MCF 10A (cell line): Measurements from ENCODE around the gene PTPRN2. TPM values are rescaled to one million over a fixed set of nuclear protein-coding genes. Genes with fewer than 3 reads are reported as not detected.
"Not testable (repeated sequence)": the region's sequence is repeated elsewhere in the genome, so short reads cannot be mapped to it uniquely, and the experiment has no call there.

Experiments
- BruUV-seq: library from RNA; stranded (reverse); fragments of 400-500 nt; replicated peaks from 2 replicates; lab custom pipeline; 2021; lab: Mats Ljungman, UMichigan
- CTCF ChIA-PET: fragments of 300-600 bp; sonication (Branson Sonifier 250); formaldehyde crosslinking; extraction: SDS; loops from one replicate; lab custom pipeline; 2021; ENCODE audit warnings: antibody characterized with exemption, inconsistent platforms; lab: Yijun Ruan, JAX
- POLR2A ChIA-PET: fragments of 300-600, 350-650 bp; sonication (Branson Sonifier 250); formaldehyde crosslinking; extraction: SDS; loops from one replicate; lab custom pipeline; 2020; ENCODE audit warnings: antibody characterized with exemption, inconsistent platforms; lab: Yijun Ruan, JAX
- DNase-seq: peaks from one replicate; pipeline ENCODE4 v3.0.0-alpha.2; 2018; ENCODE audit not compliant: unreplicated experiment
- H3K27ac Mint-ChIP-seq: one replicate; pipeline ENCODE4 v1.8.0; 2022; ENCODE audit warnings: mild to moderate bottlenecking, low read depth, mixed read lengths; ENCODE audit not compliant: unreplicated experiment
- H3K27me3 Mint-ChIP-seq: one replicate; pipeline ENCODE4 v1.8.0; 2022; ENCODE audit warnings: mixed read lengths; ENCODE audit not compliant: insufficient read depth, unreplicated experiment
- H3K36me3 Mint-ChIP-seq: one replicate; pipeline ENCODE4 v1.8.0; 2022; ENCODE audit warnings: mild to moderate bottlenecking, moderate library complexity, mixed read lengths; ENCODE audit not compliant: insufficient read depth, unreplicated experiment
- H3K4me1 Mint-ChIP-seq: one replicate; pipeline ENCODE4 v1.8.0; 2022; ENCODE audit warnings: mixed read lengths; ENCODE audit not compliant: insufficient read depth, unreplicated experiment
- H3K4me3 Mint-ChIP-seq: one replicate; pipeline ENCODE4 v1.8.0; 2022; ENCODE audit warnings: mild to moderate bottlenecking, moderate library complexity, mixed read lengths; ENCODE audit not compliant: unreplicated experiment
- H3K9me3 Mint-ChIP-seq: one replicate; pipeline ENCODE4 v1.8.0; 2022; ENCODE audit warnings: mixed read lengths; ENCODE audit not compliant: unreplicated experiment
- intact Hi-C: fragments of 100-400 bp; cut with micrococcal nuclease; formaldehyde crosslinking; loops from 2 replicates; pipeline ENCODE4 v1.14.1; 2022
- total RNA-seq: library from RNA; stranded (reverse); gene quantifications from 2 replicates; pipeline ENCODE4 v1.2.3, GENCODE V29; 2022
- TF ChIP-seq, protein P1 (sequence below): fragments of 200-600 bp; IDR thresholded peaks from one replicate; pipeline ENCODE4 v1.8.0; 2022; ENCODE audit warnings: antibody characterized with exemption, mild to moderate bottlenecking; ENCODE audit not compliant: unreplicated experiment

Gene PTPRN2
- total RNA-seq, 1 experiment from 2014 or later = 4.5 TPM

DNA sequence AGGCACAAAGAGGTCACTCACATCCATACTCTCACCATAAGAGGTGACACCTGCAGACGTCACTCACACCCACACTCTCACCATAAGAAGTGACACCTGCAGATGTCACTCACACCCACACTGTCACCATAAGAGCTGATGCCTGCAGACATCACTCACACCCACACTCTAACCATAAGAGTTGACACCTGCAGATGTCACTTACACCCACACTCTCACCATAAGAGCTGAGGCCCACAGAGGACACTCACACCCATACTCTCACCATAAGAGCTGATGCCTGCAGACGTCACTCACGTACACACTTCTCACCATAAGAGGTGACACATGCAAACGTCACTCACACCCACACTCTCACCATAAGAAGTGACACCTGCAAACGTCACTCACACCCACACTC, 255.1 kb downstream of the PTPRN2 start:
- BruUV-seq, DNase-seq, H3K27me3 Mint-ChIP-seq, H3K36me3 Mint-ChIP-seq, H3K27ac Mint-ChIP-seq, POLR2A ChIA-PET, H3K4me1 Mint-ChIP-seq, intact Hi-C loops, H3K4me3 Mint-ChIP-seq: not testable (repeated sequence)
- CTCF ChIA-PET = interaction anchor here (0.7 kb wide), 1 partner anchor 339 kb away, joined by 3 read pairs; no protein-coding TSS in a partner anchor
- peaks cover 39% of the 10 kb centered on the region for H3K9me3 Mint-ChIP-seq

DNA sequence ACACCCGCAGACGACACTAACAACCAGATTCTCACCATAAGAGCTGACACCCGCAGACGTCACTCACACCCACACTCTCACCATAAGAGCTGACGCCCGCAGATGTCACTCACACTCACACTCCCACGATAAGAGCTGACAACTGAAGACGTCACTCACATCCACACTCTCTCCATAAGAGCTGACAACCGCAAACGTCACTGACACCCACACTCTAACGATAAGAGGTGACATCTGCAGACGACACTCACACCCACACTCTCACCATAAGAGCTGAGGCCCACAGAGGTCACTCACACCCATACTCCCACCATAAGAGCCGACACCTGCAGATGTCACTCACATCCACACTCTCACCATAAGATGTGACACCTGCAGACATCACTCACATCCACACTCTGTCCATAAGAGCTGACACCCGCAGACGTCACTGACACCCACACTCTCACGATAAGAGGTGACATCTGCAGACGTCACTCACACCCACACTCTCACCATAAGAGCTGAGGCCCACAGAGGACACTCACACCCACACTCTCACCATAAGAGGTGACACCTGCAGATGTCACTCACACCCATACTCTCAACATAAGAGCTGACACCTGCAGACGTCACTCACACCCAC, 255.7 kb downstream of the PTPRN2 start:
- H3K27ac Mint-ChIP-seq, DNase-seq, H3K27me3 Mint-ChIP-seq, intact Hi-C loops, H3K4me1 Mint-ChIP-seq, POLR2A ChIA-PET, BruUV-seq, H3K36me3 Mint-ChIP-seq, H3K4me3 Mint-ChIP-seq: not testable (repeated sequence)
- H3K9me3 Mint-ChIP-seq = peaks cover 39% of the 10 kb centered on the region
- CTCF ChIA-PET = interaction anchor here (0.6 to 1.0 kb wide), 5 partner anchors 19 to 895 kb away, joined by 3 to 4 read pairs (median 3); no protein-coding TSS in a partner anchor

DNA sequence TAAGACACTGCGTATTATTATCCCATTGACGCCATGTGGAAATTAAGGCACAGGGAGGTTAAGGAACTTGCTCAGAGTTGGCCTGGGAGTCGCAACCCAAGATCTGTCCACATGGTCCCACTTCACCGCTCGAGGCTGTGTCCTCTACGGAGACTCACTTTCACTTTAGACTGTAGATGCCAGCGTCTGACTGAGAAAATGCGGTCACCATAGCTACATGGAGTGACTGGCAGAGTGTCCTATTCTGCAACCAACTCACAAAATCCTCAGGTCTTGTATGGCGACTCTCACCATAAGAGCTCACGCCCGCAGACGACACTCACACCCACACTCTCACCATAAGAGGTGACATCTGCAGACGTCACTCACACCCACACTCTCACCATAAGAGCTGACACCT, 257.9 kb downstream of the PTPRN2 start:
- ChIA-PET CTCF (no interaction called here), POLR2A (no interaction called here)
- Mint-ChIP-seq H3K27me3 (no peaks in the 10 kb centered on the region), H3K36me3 (peaks cover 7% of the 10 kb centered on the region), H3K27ac (no peak overlapping the region), H3K4me1 (peaks cover 6% of the 10 kb centered on the region), H3K4me3 (no peak overlapping the region), H3K9me3 (peaks cover 39% of the 10 kb centered on the region)
- intact Hi-C loops = no loop called here
- no peak for DNase-seq
- no TSS peak for BruUV-seq
- TF ChIP-seq, protein P1, sequence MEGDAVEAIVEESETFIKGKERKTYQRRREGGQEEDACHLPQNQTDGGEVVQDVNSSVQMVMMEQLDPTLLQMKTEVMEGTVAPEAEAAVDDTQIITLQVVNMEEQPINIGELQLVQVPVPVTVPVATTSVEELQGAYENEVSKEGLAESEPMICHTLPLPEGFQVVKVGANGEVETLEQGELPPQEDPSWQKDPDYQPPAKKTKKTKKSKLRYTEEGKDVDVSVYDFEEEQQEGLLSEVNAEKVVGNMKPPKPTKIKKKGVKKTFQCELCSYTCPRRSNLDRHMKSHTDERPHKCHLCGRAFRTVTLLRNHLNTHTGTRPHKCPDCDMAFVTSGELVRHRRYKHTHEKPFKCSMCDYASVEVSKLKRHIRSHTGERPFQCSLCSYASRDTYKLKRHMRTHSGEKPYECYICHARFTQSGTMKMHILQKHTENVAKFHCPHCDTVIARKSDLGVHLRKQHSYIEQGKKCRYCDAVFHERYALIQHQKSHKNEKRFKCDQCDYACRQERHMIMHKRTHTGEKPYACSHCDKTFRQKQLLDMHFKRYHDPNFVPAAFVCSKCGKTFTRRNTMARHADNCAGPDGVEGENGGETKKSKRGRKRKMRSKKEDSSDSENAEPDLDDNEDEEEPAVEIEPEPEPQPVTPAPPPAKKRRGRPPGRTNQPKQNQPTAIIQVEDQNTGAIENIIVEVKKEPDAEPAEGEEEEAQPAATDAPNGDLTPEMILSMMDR = no peak

DNA sequence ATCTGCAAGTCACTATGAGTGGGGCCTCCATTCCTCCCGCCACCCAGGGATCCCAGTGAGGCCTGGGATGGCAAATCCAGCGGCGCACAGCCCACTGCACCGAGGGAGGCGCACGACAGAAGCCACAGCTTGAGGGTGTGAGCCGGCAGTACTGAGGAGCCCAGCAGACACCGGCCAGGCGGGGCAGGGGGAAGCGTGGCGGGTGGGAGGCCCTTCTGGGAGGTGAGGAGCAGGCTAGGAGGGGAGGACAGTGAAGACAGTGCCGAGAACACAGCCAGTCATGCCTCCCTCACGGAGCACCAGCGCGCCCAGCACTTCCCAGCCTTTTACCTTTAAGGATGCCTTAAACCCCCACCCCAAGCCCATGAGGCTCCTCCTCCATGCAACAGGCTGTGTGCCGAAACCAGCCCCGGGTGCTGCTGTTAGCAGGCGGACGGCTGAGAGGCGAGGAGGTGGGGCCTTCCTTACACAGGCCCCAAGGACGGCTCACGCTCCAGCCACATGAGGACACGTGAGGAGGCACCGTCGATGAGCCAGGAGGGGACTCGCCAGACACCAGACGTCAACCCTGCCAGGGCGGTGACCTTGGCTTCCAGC, 258.5 kb downstream of the PTPRN2 start:
- H3K4me3 Mint-ChIP-seq = no peak overlapping the region
- peaks cover 7% of the 10 kb centered on the region for H3K36me3 Mint-ChIP-seq
- no peak for DNase-seq
- POLR2A ChIA-PET = no interaction called here
- no peak overlapping the region for H3K27ac Mint-ChIP-seq
- CTCF ChIA-PET = no interaction called here
- BruUV-seq = no TSS peak
- peaks cover 6% of the 10 kb centered on the region for H3K4me1 Mint-ChIP-seq
- H3K27me3 Mint-ChIP-seq = no peaks in the 10 kb centered on the region
- TF ChIP-seq, protein P1 = no peak
- intact Hi-C loops = no loop called here
- H3K9me3 Mint-ChIP-seq = peaks cover 40% of the 10 kb centered on the region

DNA sequence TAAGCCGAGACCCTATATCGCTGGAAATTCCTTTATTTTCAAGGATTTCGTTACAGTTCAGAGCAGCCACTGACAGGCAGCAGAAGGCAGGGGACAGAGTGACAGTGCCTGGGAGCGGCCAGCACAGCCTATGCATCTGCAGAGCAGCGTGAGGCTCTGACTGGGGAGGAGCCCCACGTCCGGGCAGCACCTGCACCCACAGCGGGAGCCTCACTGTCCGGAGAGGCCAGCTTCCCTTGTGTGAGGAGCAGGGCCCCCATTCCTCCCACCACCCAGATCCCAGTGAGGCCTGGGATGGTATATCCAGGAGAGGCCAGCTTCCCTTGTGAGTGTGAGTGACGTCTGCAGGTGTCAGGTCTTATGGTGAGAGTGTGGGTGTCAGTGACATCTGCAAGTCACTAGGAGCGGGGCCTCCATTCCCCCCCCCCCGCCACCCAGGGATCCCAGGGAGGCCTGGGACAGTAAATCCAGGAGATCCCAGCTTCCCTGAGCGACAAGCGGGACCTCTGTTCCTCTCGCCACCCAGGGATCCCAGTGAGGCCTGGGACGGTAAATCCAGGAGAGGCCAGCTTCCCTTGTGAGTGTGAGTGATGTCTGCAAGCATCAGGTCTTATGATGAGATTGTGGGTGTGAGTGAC, 259.1 kb downstream of the PTPRN2 start:
- ChIA-PET CTCF (interaction anchor here (0.6 to 1.1 kb wide), 3 partner anchors 28 to 896 kb away, joined by 3 to 6 read pairs (median 3); no protein-coding TSS in a partner anchor), POLR2A (no interaction called here)
- peaks cover 6% of the 10 kb centered on the region for H3K4me1 Mint-ChIP-seq
- no peak overlapping the region for H3K4me3 Mint-ChIP-seq
- intact Hi-C loops = no loop called here
- DNase-seq = no peak
- no TSS peak for BruUV-seq
- peaks cover 44% of the 10 kb centered on the region for H3K9me3 Mint-ChIP-seq
- TF ChIP-seq, protein P1 = no peak
- no peaks in the 10 kb centered on the region for H3K27me3 Mint-ChIP-seq
- H3K36me3 Mint-ChIP-seq = peaks cover 7% of the 10 kb centered on the region
- H3K27ac Mint-ChIP-seq = no peak overlapping the region
